Central memory CD4-positive, alpha-beta T cell (primary cell): ENCODE results near the gene SNX4.

Experiments used
- DNase-seq: peaks from one replicate; pipeline ENCODE4 v3.0.0; 2022

The SNX4 gene

DNA sequence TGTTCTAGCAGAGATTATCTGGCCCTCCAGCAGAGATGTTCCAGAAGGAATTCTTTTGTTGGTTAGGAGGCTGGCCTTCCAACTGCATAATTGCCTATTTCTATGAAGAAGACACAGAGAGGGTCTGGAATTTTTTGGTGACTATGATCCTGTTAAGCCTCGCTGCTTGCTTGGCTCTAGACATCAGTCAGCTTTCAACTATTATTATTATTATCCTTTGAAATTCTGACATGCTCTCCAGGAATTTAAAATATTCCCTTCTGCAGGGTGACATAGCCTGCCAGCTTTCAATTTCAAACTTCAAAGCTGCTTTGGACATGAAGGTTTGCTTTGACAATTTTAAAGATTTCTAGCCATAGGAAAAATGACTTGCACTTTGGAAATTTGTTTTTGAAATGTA, 118.6 kb downstream of the SNX4 start:
- no peak for DNase-seq

DNA sequence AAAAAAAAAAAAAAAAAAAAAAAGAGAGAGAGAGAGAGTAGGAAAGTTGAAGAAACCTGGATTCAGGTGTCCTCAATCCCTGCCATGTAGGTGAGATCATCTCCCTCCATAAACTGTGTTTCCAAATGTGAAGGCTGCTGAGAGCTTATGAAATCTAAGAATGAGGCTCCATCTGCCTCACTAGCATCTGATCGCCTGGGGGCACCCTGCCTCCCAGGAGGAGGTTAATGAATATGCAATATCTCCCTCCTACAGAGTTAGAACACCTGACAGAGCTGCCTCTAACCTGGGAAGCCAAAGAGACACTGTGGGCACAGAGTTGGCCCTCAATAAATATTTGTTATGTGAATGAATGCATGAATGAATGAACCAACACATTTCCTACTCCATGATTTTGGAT, 121.0 kb downstream of the SNX4 start:
- no peak for DNase-seq
